HepG2 (cell line): ENCODE results near the gene IL3. TPM values are rescaled to one million over a fixed set of nuclear protein-coding genes. Genes with fewer than 3 reads are reported as not detected.

Experiments
- ATAC-seq: fragments of 200-7000 bp; cut with Tn5 transposase; 3 replicates; pipeline ENCODE4 v1.9.1; 2020; ENCODE audit warnings: mild to moderate bottlenecking, moderate library complexity
- BruUV-seq: library from RNA; stranded (reverse); fragments of 400-500 nt; replicated peaks from 2 replicates; lab custom pipeline; 2021; lab: Mats Ljungman, UMichigan
- CTCF ChIA-PET: fragments of 300-600 bp; formaldehyde crosslinking; extraction: SDS; loops from one replicate; lab custom pipeline; 2021; ENCODE audit warnings: low total read pairs, inconsistent platforms, low intra/inter-chr PET ratio; lab: Yijun Ruan, JAX
- POLR2A ChIA-PET: fragments of 350-600 bp; sonication (Branson Sonifier 250); formaldehyde crosslinking; loops from one replicate; lab custom pipeline; 2020; ENCODE audit warnings: antibody characterized with exemption, inconsistent platforms; lab: Yijun Ruan, JAX
- DNase-seq: peaks from one replicate; pipeline ENCODE4 v3.0.0-alpha.2; 2015; ENCODE audit warnings: low spot score
- FAIRE-seq: peaks from 3 replicates; lab custom pipeline; 2011; peaks lifted over from hg19 to GRCh38; lab: Jason Lieb, UNC
- H2AFZ ChIP-seq: one replicate; pipeline ENCODE4 v1.6.1; 2011; ENCODE audit warnings: low read length, inconsistent platforms
- H3K27ac ChIP-seq: fragments of 300-600 bp; 3 replicates; pipeline ENCODE4 v1.8.0; 2011; ENCODE audit warnings: mixed run types, mild to moderate bottlenecking, mixed read lengths, low read length, inconsistent platforms; ENCODE audit not compliant: insufficient read depth; ENCODE audit errors: extremely low read length
- H3K27me3 ChIP-seq, 2 experiments: fragments of 200-600 bp in 1 of 2; 2 replicates in 1 of 2; 3 replicates in 1 of 2; pipeline versions ENCODE4 v1.6.0 to v1.8.0; 2011; ENCODE audit warnings: low read length in 2 of 2, mild to moderate bottlenecking in 2 of 2, moderate library complexity in 2 of 2, inconsistent platforms in 1 of 2; ENCODE audit not compliant: insufficient read depth in 2 of 2, control insufficient read depth in 1 of 2
- H3K36me3 ChIP-seq, 2 experiments: fragments of 200-600 bp in 1 of 2; replicated peaks in 1 of 2; 2 replicates in 1 of 2; 3 replicates in 1 of 2; pipeline versions ENCODE4 v1.5.1 to v1.8.0; 2011; ENCODE audit warnings: low read length in 2 of 2, inconsistent platforms in 1 of 2; ENCODE audit not compliant: insufficient read depth in 2 of 2, control insufficient read depth in 1 of 2
- H3K4me1 ChIP-seq: 2 replicates; pipeline ENCODE4 v1.5.1; 2012; ENCODE audit warnings: low read length, inconsistent platforms; ENCODE audit not compliant: insufficient read depth
- H3K4me2 ChIP-seq: 2 replicates; pipeline ENCODE4 v1.6.0; 2011; ENCODE audit warnings: low read depth, low read length, inconsistent platforms
- H3K4me3 ChIP-seq, 3 experiments: fragments of 200-600 bp in 1 of 3; sonication (generic), shearing (Covaris generic) in 1 of 3; replicated peaks in 1 of 3; 2 replicates each; pipeline ENCODE4 v1.5.1; 2011 to 2016; ENCODE audit warnings: low read length in 3 of 3, inconsistent platforms in 2 of 3, low read depth in 2 of 3, mild to moderate bottlenecking in 2 of 3, control low read depth in 1 of 3, mixed read lengths in 1 of 3; ENCODE audit not compliant: insufficient read depth in 1 of 3
- H3K79me2 ChIP-seq: one replicate; pipeline ENCODE4 v1.6.1; 2011; ENCODE audit warnings: low read length, inconsistent platforms; ENCODE audit not compliant: insufficient read depth
- H3K9ac ChIP-seq: 2 replicates; pipeline ENCODE4 v1.6.0; 2011; ENCODE audit warnings: mild to moderate bottlenecking, low read depth, low read length, inconsistent platforms; ENCODE audit not compliant: insufficient read depth
- H3K9me3 ChIP-seq: 2 replicates; pipeline ENCODE4 v1.5.1; 2012; ENCODE audit warnings: mild to moderate bottlenecking, low read length
- H4K20me1 ChIP-seq: 2 replicates; pipeline ENCODE4 v1.6.0; 2011; ENCODE audit warnings: inconsistent platforms, mild to moderate bottlenecking, low read length, moderate library complexity; ENCODE audit not compliant: insufficient read depth
- SPEN ChIP-seq: sonication (generic); formaldehyde crosslinking; IDR thresholded peaks from 2 replicates; pipeline ENCODE4 v1.5.1; 2020; ENCODE audit warnings: low read depth, mild to moderate bottlenecking, missing genetic modification reagents
- ZKSCAN1 ChIP-seq: fragments of 150-350 bp; IDR thresholded peaks from 2 replicates; pipeline ENCODE4 v1.6.1; 2014; ENCODE audit warnings: low read length
- ZNF562 ChIP-seq: sonication (generic); formaldehyde crosslinking; IDR thresholded peaks from 2 replicates; pipeline ENCODE4 v1.8.0; 2022; ENCODE audit warnings: missing genetic modification reagents, borderline replicate concordance
- ZSCAN29 ChIP-seq: sonication (generic); formaldehyde crosslinking; conservative IDR thresholded peaks from 2 replicates; pipeline ENCODE4 v1.4.0; 2020; ENCODE audit warnings: mild to moderate bottlenecking, missing genetic modification reagents
- WGBS: methylation state at CpG from one replicate; pipeline ENCODE4 v1.1.6; 2017; ENCODE audit warnings: low lambda C conversion rate; 5-methylcytosine and 5-hydroxymethylcytosine counted together
- in situ Hi-C: cut with HindIII; loops from 2 replicates; pipeline ENCODE4 v1.10.0; 2017; ENCODE audit warnings: low pct_unique_long_range_greater_than_20kb; ENCODE audit not compliant: extremely low pct_ligation_motif_present
- intact Hi-C: fragments of 100-400 bp; cut with micrococcal nuclease; formaldehyde crosslinking; loops from one replicate; pipeline ENCODE4 v1.10.0; 2022; ENCODE audit not compliant: unreplicated experiment
- polyA plus RNA-seq, 8 experiments: library from polyadenylated mRNA; depleted of rRNA in 3 of 8; stranded (reverse) in 7 of 8; unstranded in 1 of 8; fragments of >200 nt; fragmentation: Illumina TruSeq in 4 of 8; extraction: Trizol in 4 of 8; gene quantifications; 2 replicates each; pipeline versions ENCODE4 v1.2.1 to v1.2.3, GENCODE V29; 2011 to 2016; ENCODE audit warnings: low read depth in 4 of 8, missing spikeins in 1 of 8, mixed read lengths in 1 of 8; ENCODE audit not compliant: insufficient read depth in 1 of 8
- total RNA-seq, 5 experiments: library from RNA; depleted of rRNA; stranded (reverse); fragments of >200 nt; fragmentation: Illumina TruSeq; extraction: Trizol; gene quantifications; 2 replicates each; pipeline ENCODE4 v1.2.3, GENCODE V29; 2016; ENCODE audit warnings: low read depth in 1 of 5
- TF ChIP-seq, protein P1 (sequence below): IDR thresholded peaks from 2 replicates; pipeline ENCODE4 v1.6.1; 2016

Gene IL3
- total and polyA plus RNA-seq, 2 of the 13 experiments (the other 11 are each of a cell fraction or from before 2014, with no cell fraction given) = not detected

DNA sequence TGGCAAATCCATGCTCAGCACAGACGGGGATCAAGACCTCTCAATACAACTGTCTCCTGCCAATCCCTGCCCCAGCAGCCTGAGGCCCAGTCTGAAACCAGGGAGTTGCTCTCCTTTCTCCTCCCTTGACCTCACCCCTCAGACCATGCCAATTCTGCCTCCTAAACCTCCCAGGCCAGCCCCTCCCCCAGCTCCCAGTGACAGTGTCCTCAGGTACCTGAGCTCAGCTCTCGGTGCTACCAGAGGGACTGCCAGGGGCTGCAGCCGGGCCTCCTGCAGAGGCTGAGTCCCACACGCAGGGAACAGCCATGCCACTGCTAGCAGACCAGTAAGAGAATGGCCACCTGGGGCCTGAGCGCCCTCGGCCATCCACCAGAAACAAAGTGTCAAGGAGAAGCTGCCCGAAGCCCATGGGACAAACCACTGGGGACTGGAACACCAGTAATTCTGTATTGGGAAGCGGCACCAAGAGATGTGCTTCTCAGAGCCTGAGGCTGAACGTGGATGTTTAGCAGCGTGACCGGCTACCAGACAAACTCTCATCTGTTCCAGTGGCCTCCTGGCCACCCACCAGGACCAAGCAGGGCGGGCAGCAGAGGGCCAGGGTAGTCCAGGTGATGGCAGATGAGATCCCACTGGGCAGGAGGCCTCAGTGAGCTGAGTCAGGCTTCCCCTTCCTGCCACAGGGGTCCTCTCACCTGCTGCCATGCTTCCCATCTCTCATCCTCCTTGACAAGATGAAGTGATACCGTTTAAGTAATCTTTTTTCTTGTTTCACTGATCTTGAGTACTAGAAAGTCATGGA is 557 bp upstream of the IL3 start:
- no peaks in the 10 kb centered on the region for H3K79me2 ChIP-seq
- BruUV-seq = no TSS peak
- H4K20me1 ChIP-seq = no peaks in the 10 kb centered on the region
- intact Hi-C loops = no loop called here
- H2AFZ ChIP-seq = no peak overlapping the region
- ATAC-seq (no peak), DNase-seq (no peak), FAIRE-seq (no peak)
- H3K9me3 ChIP-seq = no peaks in the 10 kb centered on the region
- CTCF ChIA-PET = no interaction called here
- in situ Hi-C loops = no loop called here
- H3K9ac ChIP-seq = no peak overlapping the region
- TF ChIP-seq ZSCAN29 (CRISPR knock-in tag) = no peak
- TF ChIP-seq, protein P1, sequence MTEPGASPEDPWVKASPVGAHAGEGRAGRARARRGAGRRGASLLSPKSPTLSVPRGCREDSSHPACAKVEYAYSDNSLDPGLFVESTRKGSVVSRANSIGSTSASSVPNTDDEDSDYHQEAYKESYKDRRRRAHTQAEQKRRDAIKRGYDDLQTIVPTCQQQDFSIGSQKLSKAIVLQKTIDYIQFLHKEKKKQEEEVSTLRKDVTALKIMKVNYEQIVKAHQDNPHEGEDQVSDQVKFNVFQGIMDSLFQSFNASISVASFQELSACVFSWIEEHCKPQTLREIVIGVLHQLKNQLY (CRISPR knock-in tag) = no peak
- no peak for TF ChIP-seq ZKSCAN1
- TF ChIP-seq SPEN (CRISPR knock-in tag) = no peak
- TF ChIP-seq ZNF562 (CRISPR knock-in tag) = no peak
- H3K27me3 ChIP-seq = peaks cover 2 to 9% of the 10 kb centered on the region in 2 experiments; a peak in 2 of 5 replicates
- peaks cover 9% of the 10 kb centered on the region for H3K4me1 ChIP-seq
- no peak overlapping the region for H3K4me2 ChIP-seq
- no peaks in the 10 kb centered on the region for H3K36me3 ChIP-seq
- 21% methylated on average over 6 of the region's 13 CpGs for WGBS
- POLR2A ChIA-PET = no interaction called here
- no peak overlapping the region for H3K27ac ChIP-seq
- H3K4me3 ChIP-seq = no peak overlapping the region
